ENCODE results near the gene SLC4A11.

SLC4A11 gene

GRCh38 chr20:3275064-3275935 is 36.3 kb upstream of the SLC4A11 start:
- H3K79me2 ChIP-seq (ENCODE audit: insufficient read depth, low read depth) = no peaks in the 10 kb centered on the region
- no peak overlapping the region for H3K9ac ChIP-seq
- no peak overlapping the region for H2AFZ ChIP-seq (ENCODE audit: low read depth)
- no peaks in the 10 kb centered on the region for H3K4me1 ChIP-seq (ENCODE audit: low read depth, poor library complexity, severe bottlenecking)
- H4K20me1 ChIP-seq (ENCODE audit: insufficient read depth) = no peaks in the 10 kb centered on the region
- no peaks in the 10 kb centered on the region for H3K36me3 ChIP-seq (ENCODE audit: insufficient read depth)
- no peak overlapping the region for H3K4me2 ChIP-seq
- no peaks in the 10 kb centered on the region for H3K27me3 ChIP-seq (ENCODE audit: insufficient read depth, low read depth)
- H3K4me3 ChIP-seq (IDR thresholded peaks at IDR 0.05; ENCODE audit: insufficient read depth, low read depth, low read length) = no peak overlapping the region
- TF ChIP-seq, protein P1, sequence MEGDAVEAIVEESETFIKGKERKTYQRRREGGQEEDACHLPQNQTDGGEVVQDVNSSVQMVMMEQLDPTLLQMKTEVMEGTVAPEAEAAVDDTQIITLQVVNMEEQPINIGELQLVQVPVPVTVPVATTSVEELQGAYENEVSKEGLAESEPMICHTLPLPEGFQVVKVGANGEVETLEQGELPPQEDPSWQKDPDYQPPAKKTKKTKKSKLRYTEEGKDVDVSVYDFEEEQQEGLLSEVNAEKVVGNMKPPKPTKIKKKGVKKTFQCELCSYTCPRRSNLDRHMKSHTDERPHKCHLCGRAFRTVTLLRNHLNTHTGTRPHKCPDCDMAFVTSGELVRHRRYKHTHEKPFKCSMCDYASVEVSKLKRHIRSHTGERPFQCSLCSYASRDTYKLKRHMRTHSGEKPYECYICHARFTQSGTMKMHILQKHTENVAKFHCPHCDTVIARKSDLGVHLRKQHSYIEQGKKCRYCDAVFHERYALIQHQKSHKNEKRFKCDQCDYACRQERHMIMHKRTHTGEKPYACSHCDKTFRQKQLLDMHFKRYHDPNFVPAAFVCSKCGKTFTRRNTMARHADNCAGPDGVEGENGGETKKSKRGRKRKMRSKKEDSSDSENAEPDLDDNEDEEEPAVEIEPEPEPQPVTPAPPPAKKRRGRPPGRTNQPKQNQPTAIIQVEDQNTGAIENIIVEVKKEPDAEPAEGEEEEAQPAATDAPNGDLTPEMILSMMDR (conservative IDR thresholded peaks at IDR 0.05; ENCODE audit: low read depth, low read length) = no peak
- H3K27ac ChIP-seq = no peak overlapping the region

DNA sequence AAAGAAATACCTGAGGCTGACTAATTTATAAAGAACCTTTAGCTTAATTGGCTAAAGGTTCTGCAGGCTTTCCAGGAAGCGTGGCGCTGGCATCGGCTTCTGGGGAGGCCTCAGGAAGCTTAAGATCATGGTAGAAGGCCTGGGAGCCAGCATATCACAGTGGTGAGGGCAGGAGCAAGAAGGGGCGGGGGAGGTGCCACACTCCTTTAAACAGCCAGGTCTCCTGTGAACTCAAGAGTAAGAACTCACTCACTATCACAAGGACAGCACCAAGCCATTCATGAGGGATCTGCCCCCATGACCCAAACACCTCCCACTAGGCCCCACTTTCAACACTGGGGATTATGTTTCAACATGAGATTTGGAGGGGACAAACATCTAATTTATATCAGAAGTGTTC is 34.4 kb upstream of the SLC4A11 start:
- H4K20me1 ChIP-seq (ENCODE audit: insufficient read depth) = no peaks in the 10 kb centered on the region
- no peaks in the 10 kb centered on the region for H3K36me3 ChIP-seq (ENCODE audit: insufficient read depth)
- H3K79me2 ChIP-seq (ENCODE audit: insufficient read depth, low read depth) = no peaks in the 10 kb centered on the region
- no peak overlapping the region for H3K27ac ChIP-seq
- H3K4me3 ChIP-seq (IDR thresholded peaks at IDR 0.05; ENCODE audit: insufficient read depth, low read depth, low read length) = no peak overlapping the region
- H3K27me3 ChIP-seq (ENCODE audit: insufficient read depth, low read depth) = no peaks in the 10 kb centered on the region
- no peak overlapping the region for H3K4me2 ChIP-seq
- H3K4me1 ChIP-seq (ENCODE audit: low read depth, poor library complexity, severe bottlenecking) = no peaks in the 10 kb centered on the region
- no peak overlapping the region for H2AFZ ChIP-seq (ENCODE audit: low read depth)
- TF ChIP-seq, protein P1 (conservative IDR thresholded peaks at IDR 0.05; ENCODE audit: low read depth, low read length) = no peak
- no peak overlapping the region for H3K9ac ChIP-seq

- TF ChIP-seq, protein P1 (conservative IDR thresholded peaks at IDR 0.05; ENCODE audit: low read depth, low read length) = no peak
- no peak overlapping the region for H3K27ac ChIP-seq
- no peak overlapping the region for H3K4me3 ChIP-seq (IDR thresholded peaks at IDR 0.05; ENCODE audit: insufficient read depth, low read depth, low read length)
- no peak overlapping the region for H3K4me2 ChIP-seq
- H3K9ac ChIP-seq = no peak overlapping the region
- H2AFZ ChIP-seq (ENCODE audit: low read depth) = no peak overlapping the region
- H4K20me1 ChIP-seq (ENCODE audit: insufficient read depth) = no peaks in the 10 kb centered on the region
- no peaks in the 10 kb centered on the region for H3K4me1 ChIP-seq (ENCODE audit: low read depth, poor library complexity, severe bottlenecking)
- H3K36me3 ChIP-seq (ENCODE audit: insufficient read depth) = no peaks in the 10 kb centered on the region
- H3K79me2 ChIP-seq (ENCODE audit: insufficient read depth, low read depth) = no peaks in the 10 kb centered on the region
- no peaks in the 10 kb centered on the region for H3K27me3 ChIP-seq (ENCODE audit: insufficient read depth, low read depth)
Measured at GRCh38 chr20:3270051-3270450, 31.1 kb upstream of the SLC4A11 start.

DNA sequence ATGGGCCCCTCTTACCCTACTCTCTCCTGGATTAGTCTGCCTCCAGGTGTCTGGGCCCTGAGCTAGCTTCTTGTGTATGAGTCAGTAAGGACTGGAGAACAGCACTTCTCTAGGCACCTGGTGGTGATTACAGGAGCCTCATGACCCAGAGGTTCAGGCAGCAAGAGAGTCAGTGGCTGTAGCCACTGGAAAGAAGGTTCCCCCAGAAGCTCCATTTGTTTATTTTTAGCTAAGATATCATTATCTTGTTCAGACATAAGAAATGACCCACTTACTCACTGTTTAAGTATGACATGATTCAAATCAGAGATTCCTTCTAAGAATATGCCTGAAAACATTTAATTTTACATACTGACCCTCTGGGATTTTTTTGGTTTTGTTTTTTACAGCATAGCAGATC is 23.6 kb upstream of the SLC4A11 start:
- no peaks in the 10 kb centered on the region for H3K4me1 ChIP-seq (ENCODE audit: low read depth, poor library complexity, severe bottlenecking)
- H4K20me1 ChIP-seq (ENCODE audit: insufficient read depth) = no peaks in the 10 kb centered on the region
- no peak overlapping the region for H3K27ac ChIP-seq
- H3K4me3 ChIP-seq (IDR thresholded peaks at IDR 0.05; ENCODE audit: insufficient read depth, low read depth, low read length) = no peak overlapping the region
- no peaks in the 10 kb centered on the region for H3K36me3 ChIP-seq (ENCODE audit: insufficient read depth)
- TF ChIP-seq, protein P1 (conservative IDR thresholded peaks at IDR 0.05; ENCODE audit: low read depth, low read length) = no peak
- no peak overlapping the region for H3K9ac ChIP-seq
- H3K27me3 ChIP-seq (ENCODE audit: insufficient read depth, low read depth) = no peaks in the 10 kb centered on the region
- H3K79me2 ChIP-seq (ENCODE audit: insufficient read depth, low read depth) = no peaks in the 10 kb centered on the region
- H2AFZ ChIP-seq (ENCODE audit: low read depth) = no peak overlapping the region
- H3K4me2 ChIP-seq = no peak overlapping the region
